HAP-1 (cell line): Measurements from ENCODE around the gene KRTAP4-2.
"Not testable (repeated sequence)": the region's sequence is repeated elsewhere in the genome, so short reads cannot be mapped to it uniquely, and the experiment has no call there.

Experiments
- DNase-seq, 2 experiments: peaks; one replicate each; pipeline ENCODE4 v3.0.0-alpha.2; 2016 to 2020; ENCODE audit warnings: low spot score in 2 of 2
- H3K27me3 ChIP-seq: fragments of 250-450 bp; sonication (Bioruptor Pico); 2 replicates; pipeline ENCODE4 v1.5.1; 2020; ENCODE audit warnings: low read depth, mild to moderate bottlenecking, moderate library complexity
- H3K36me3 ChIP-seq: fragments of 250-450 bp; sonication (Bioruptor Pico); replicated peaks from 2 replicates; pipeline ENCODE4 v1.5.1; 2020; ENCODE audit warnings: mild to moderate bottlenecking
- H3K4me1 ChIP-seq: fragments of 250-450 bp; sonication (Bioruptor Pico); 2 replicates; pipeline ENCODE4 v1.5.1; 2020; ENCODE audit warnings: mild to moderate bottlenecking
- H3K4me3 ChIP-seq: fragments of 250-450 bp; sonication (Bioruptor Pico); 2 replicates; pipeline ENCODE4 v1.5.1; 2020; ENCODE audit warnings: mild to moderate bottlenecking, moderate library complexity
- H3K9me3 ChIP-seq: fragments of 250-450 bp; sonication (Bioruptor Pico); 2 replicates; pipeline ENCODE4 v1.5.1; 2020; ENCODE audit warnings: mild to moderate bottlenecking, moderate library complexity
- in situ Hi-C: fragments of 300-500 bp; cut with MboI; formaldehyde crosslinking; loops from 3 replicates; pipeline ENCODE4 v1.14.3; 2020; ENCODE audit warnings: low sequenced_read_pairs, inconsistent platforms, mixed read lengths

The KRTAP4-2 gene

GRCh38 chr17:41148971-41149651 is 28.9 kb downstream of the KRTAP4-2 start:
- H3K4me3 ChIP-seq, in situ Hi-C loops, DNase-seq, H3K9me3 ChIP-seq, H3K36me3 ChIP-seq, H3K4me1 ChIP-seq: not testable (repeated sequence)
- peaks cover 11% of the 10 kb centered on the region; the same call in 1 of the 2 replicates for H3K27me3 ChIP-seq

- H3K9me3 ChIP-seq: no peaks in the 10 kb centered on the region; the same call in 1 of the 2 replicates
- no peaks in the 10 kb centered on the region for H3K36me3 ChIP-seq
- peaks cover 5% of the 10 kb centered on the region; the same call in 1 of the 2 replicates for H3K27me3 ChIP-seq
- H3K4me1 ChIP-seq: no peaks in the 10 kb centered on the region
- no peak overlapping the region for H3K4me3 ChIP-seq
- no peak for DNase-seq
- in situ Hi-C loops: no loop called here
Measured at GRCh38 chr17:41147531-41148204, 30.4 kb downstream of the KRTAP4-2 start.

GRCh38 chr17:41145261-41145660 is 32.8 kb downstream of the KRTAP4-2 start:
- no peak for DNase-seq
- Histone ChIP-seq H3K4me3 (no peak overlapping the region), H3K27me3 (0 out of 2 replicates have a peak, but pooled peaks cover 5% of the 10 kb centered on the region), H3K4me1 (no peaks in the 10 kb centered on the region), H3K9me3 (no peaks in the 10 kb centered on the region; the same call in 1 of the 2 replicates), H3K36me3 (no peaks in the 10 kb centered on the region)
- in situ Hi-C loops: no loop called here

GRCh38 chr17:41144846-41145245 is 33.2 kb downstream of the KRTAP4-2 start:
- H3K36me3 ChIP-seq: no peaks in the 10 kb centered on the region
- no peaks in the 10 kb centered on the region for H3K4me1 ChIP-seq
- in situ Hi-C loops: no loop called here
- no peak overlapping the region for H3K4me3 ChIP-seq
- no peaks in the 10 kb centered on the region; the same call in 1 of the 2 replicates for H3K9me3 ChIP-seq
- 0 out of 2 replicates have a peak, but pooled peaks cover 5% of the 10 kb centered on the region for H3K27me3 ChIP-seq
- no peak for DNase-seq

GRCh38 chr17:41141361-41141760 is 36.7 kb downstream of the KRTAP4-2 start:
- 0 out of 2 replicates have a peak, but pooled peaks cover 3% of the 10 kb centered on the region for H3K27me3 ChIP-seq
- H3K4me1 ChIP-seq: no peaks in the 10 kb centered on the region
- no peak for DNase-seq
- in situ Hi-C loops: no loop called here
- H3K9me3 ChIP-seq: no peaks in the 10 kb centered on the region
- H3K36me3 ChIP-seq: no peaks in the 10 kb centered on the region
- H3K4me3 ChIP-seq: no peak overlapping the region

- Histone ChIP-seq H3K9me3 (no peaks in the 10 kb centered on the region), H3K4me1 (no peaks in the 10 kb centered on the region), H3K4me3 (no peak within 1 kb of the TSS), H3K36me3 (no peaks in the 10 kb centered on the region), H3K27me3 (no peaks in the 10 kb centered on the region)
- in situ Hi-C loops: no loop called here
- no peak for DNase-seq
Measured at GRCh38 chr17:41140360-41141131, 37.5 kb downstream of the KRTAP4-2 start, which contains the start of gene KRTAP4-6. TSS of gene KRTAP4-6 (minus strand) at chr17:41140544. CDS start at chr17:41140487, 57 bp downstream.

- DNase-seq, H3K36me3 ChIP-seq, H3K27me3 ChIP-seq, H3K4me1 ChIP-seq, in situ Hi-C loops, H3K4me3 ChIP-seq, H3K9me3 ChIP-seq: not testable (repeated sequence)
Measured at GRCh38 chr17:41139865-41140264, 38.2 kb downstream of the KRTAP4-2 start.

GRCh38 chr17:41133880-41134735 is 43.9 kb downstream of the KRTAP4-2 start:
- H3K4me3 ChIP-seq: no peak overlapping the region
- H3K27me3 ChIP-seq: no peaks in the 10 kb centered on the region
- in situ Hi-C loops: no loop called here
- H3K9me3 ChIP-seq: no peaks in the 10 kb centered on the region
- no peaks in the 10 kb centered on the region for H3K36me3 ChIP-seq
- no peak for DNase-seq
- no peaks in the 10 kb centered on the region for H3K4me1 ChIP-seq

GRCh38 chr17:41131979-41132378 is 46.0 kb downstream of the KRTAP4-2 start:
- Histone ChIP-seq H3K36me3 (no peaks in the 10 kb centered on the region), H3K9me3 (no peaks in the 10 kb centered on the region), H3K4me3 (no peak overlapping the region), H3K27me3 (no peaks in the 10 kb centered on the region), H3K4me1 (no peaks in the 10 kb centered on the region)
- DNase-seq: no peak
- in situ Hi-C loops: no loop called here
